Keratinocyte (primary cell): ENCODE results near the gene MRPL34. TPM values are rescaled to one million over a fixed set of nuclear protein-coding genes. Genes with fewer than 3 reads are reported as not detected.

ENCODE experiments used
- DNase-seq: peaks from one replicate; pipeline ENCODE4 v3.0.0-alpha.2; 2011; ENCODE audit warnings: low read depth, missing footprints, low spot score
- FAIRE-seq: peaks from 2 replicates; lab custom pipeline; 2011; peaks lifted over from hg19 to GRCh38; lab: Jason Lieb, UNC
- H2AFZ ChIP-seq: 2 replicates; pipeline ENCODE4 v1.6.0; 2012; ENCODE audit warnings: low read length, control low read depth, inconsistent platforms; ENCODE audit not compliant: control insufficient read depth
- H3K27ac ChIP-seq: 2 replicates; pipeline ENCODE4 v1.5.1; 2011; ENCODE audit warnings: low read length; ENCODE audit not compliant: control insufficient read depth, insufficient read depth
- H3K27me3 ChIP-seq: 3 replicates; pipeline ENCODE4 v1.6.0; 2011; ENCODE audit warnings: low read length; ENCODE audit not compliant: control insufficient read depth, insufficient read depth; ENCODE audit errors: extremely low read depth
- H3K36me3 ChIP-seq, 2 experiments: 2 replicates in 1 of 2; 3 replicates in 1 of 2; pipeline ENCODE4 v1.5.1; 2011; ENCODE audit warnings: low read length in 2 of 2, mild to moderate bottlenecking in 1 of 2; ENCODE audit not compliant: control insufficient read depth in 2 of 2, insufficient read depth in 2 of 2; ENCODE audit errors: extremely low read depth in 1 of 2
- H3K4me1 ChIP-seq: 3 replicates; pipeline ENCODE4 v1.5.1; 2011; ENCODE audit warnings: low read length; ENCODE audit not compliant: control insufficient read depth, insufficient read depth; ENCODE audit errors: extremely low read depth
- H3K4me2 ChIP-seq: 3 replicates; pipeline ENCODE4 v1.6.0; 2011; ENCODE audit warnings: low read depth, low read length; ENCODE audit not compliant: control insufficient read depth, insufficient read depth; ENCODE audit errors: extremely low read depth
- H3K4me3 ChIP-seq, 3 experiments: fragments of 200-600 bp in 1 of 3; sonication (generic) in 1 of 3; 2 replicates in 2 of 3; 3 replicates in 1 of 3; pipeline ENCODE4 v1.5.1; 2011 to 2016; ENCODE audit warnings: low read length in 3 of 3, mild to moderate bottlenecking in 3 of 3, control low read depth in 2 of 3, inconsistent platforms in 1 of 3, low read depth in 1 of 3, mixed read lengths in 1 of 3, mixed run types in 1 of 3, moderate library complexity in 1 of 3; ENCODE audit not compliant: control insufficient read depth in 2 of 3, insufficient read depth in 2 of 3; ENCODE audit errors: extremely low read depth in 1 of 3
- H3K79me2 ChIP-seq: 2 replicates; pipeline ENCODE4 v1.6.0; 2012; ENCODE audit warnings: low read length; ENCODE audit not compliant: control insufficient read depth, insufficient read depth
- H3K9ac ChIP-seq: 3 replicates; pipeline ENCODE4 v1.6.0; 2011; ENCODE audit warnings: low read length; ENCODE audit not compliant: control insufficient read depth, insufficient read depth; ENCODE audit errors: extremely low read depth
- H3K9me1 ChIP-seq: 3 replicates; pipeline ENCODE4 v1.6.0; 2011; ENCODE audit warnings: low read length; ENCODE audit not compliant: control insufficient read depth, insufficient read depth; ENCODE audit errors: extremely low read depth
- H3K9me3 ChIP-seq: 2 replicates; pipeline ENCODE4 v1.5.1; 2012; ENCODE audit warnings: low read depth, low read length; ENCODE audit not compliant: control insufficient read depth
- H4K20me1 ChIP-seq: 3 replicates; pipeline ENCODE4 v1.6.0; 2011; ENCODE audit warnings: low read length; ENCODE audit not compliant: control insufficient read depth, insufficient read depth; ENCODE audit errors: extremely low read depth
- CTCF ChIP-seq, 3 experiments: IDR thresholded peaks in 1 of 3; conservative IDR thresholded peaks in 1 of 3; optimal IDR thresholded peaks in 1 of 3; 2 replicates in 2 of 3; 3 replicates in 1 of 3; pipeline versions ENCODE3 to v1.5.1; 2011; ENCODE audit warnings: low read length in 3 of 3, mild to moderate bottlenecking in 3 of 3, moderate library complexity in 2 of 3, control low read depth in 1 of 3, inconsistent platforms in 1 of 3; ENCODE audit not compliant: insufficient read depth in 2 of 3; ENCODE audit errors: extremely low read depth in 1 of 3
- EZH2 ChIP-seq: IDR thresholded peaks from one replicate; pipeline ENCODE4 v1.6.1; 2012; ENCODE audit warnings: inconsistent platforms, mild to moderate bottlenecking, low read length, moderate library complexity
- dilution Hi-C: fragments of 300-500 bp; cut with MboI; formaldehyde crosslinking; loops from one replicate; pipeline ENCODE4 v1.7.0; 2020; ENCODE audit warnings: low sequenced_read_pairs; ENCODE audit not compliant: extremely low pct_ligation_motif_present
- polyA plus RNA-seq, 5 experiments: library from polyadenylated mRNA; depleted of rRNA in 3 of 5; stranded (reverse) in 3 of 5; stranded (forward) in 1 of 5; unstranded in 1 of 5; fragments of >200 nt; gene quantifications; 1 replicate in 1 of 5; 2 replicates in 3 of 5; 3 replicates in 1 of 5; pipeline versions ENCODE4 v1.2.1 to v1.2.3, GENCODE V29; 2011 to 2012; ENCODE audit warnings: missing spikeins in 2 of 5, low read depth in 1 of 5, low replicate concordance in 1 of 5

MRPL34 gene
- polyA plus RNA-seq, 1 donor (not counting 4 experiments of a cell fraction or from before 2014, with no cell fraction given) = 63.7 TPM

GRCh38 chr19:17347361-17347760 lies 41.7 kb downstream of the MRPL34 start:
- H3K27ac ChIP-seq = no peak overlapping the region
- H4K20me1 ChIP-seq = no peaks in the 10 kb centered on the region
- H2AFZ ChIP-seq = no peak overlapping the region
- FAIRE-seq (no peak), DNase-seq (no peak)
- H3K9me1 ChIP-seq = no peaks in the 10 kb centered on the region
- H3K9me3 ChIP-seq = no peaks in the 10 kb centered on the region
- peaks cover 6% of the 10 kb centered on the region for H3K4me1 ChIP-seq
- dilution Hi-C loops = no loop called here
- H3K27me3 ChIP-seq = no peaks in the 10 kb centered on the region
- H3K36me3 ChIP-seq = no peaks in the 10 kb centered on the region
- no peak overlapping the region for H3K9ac ChIP-seq
- no peak overlapping the region for H3K4me2 ChIP-seq
- TF ChIP-seq CTCF (optimal IDR thresholded peaks at IDR 0.05 in 1 of 3, IDR thresholded peaks at IDR 0.05 in 1 of 3, conservative IDR thresholded peaks at IDR 0.05 in 1 of 3; ENCODE audit: extremely low read depth in 1 of 3, insufficient read depth in 2 of 3, low read length in 3 of 3) = no peak
- TF ChIP-seq EZH2 = no peak
- H3K4me3 ChIP-seq = no peak overlapping the region
- no peaks in the 10 kb centered on the region for H3K79me2 ChIP-seq

GRCh38 chr19:17347877-17348276 lies 42.2 kb downstream of the MRPL34 start:
- Histone ChIP-seq H3K36me3 (no peaks in the 10 kb centered on the region), H3K9me3 (no peaks in the 10 kb centered on the region), H3K79me2 (no peaks in the 10 kb centered on the region), H3K9ac (no peak overlapping the region), H2AFZ (no peak overlapping the region), H4K20me1 (no peaks in the 10 kb centered on the region), H3K4me1 (peaks cover 6% of the 10 kb centered on the region), H3K4me3 (no peak overlapping the region), H3K4me2 (no peak overlapping the region), H3K27ac (no peak overlapping the region), H3K27me3 (no peaks in the 10 kb centered on the region), H3K9me1 (no peaks in the 10 kb centered on the region)
- FAIRE-seq (no peak), DNase-seq (no peak)
- dilution Hi-C loops = no loop called here
- TF ChIP-seq EZH2 (no peak), CTCF (optimal IDR thresholded peaks at IDR 0.05 in 1 of 3, IDR thresholded peaks at IDR 0.05 in 1 of 3, conservative IDR thresholded peaks at IDR 0.05 in 1 of 3; ENCODE audit: extremely low read depth in 1 of 3, insufficient read depth in 2 of 3, low read length in 3 of 3) (no peak)
